Measurements from ENCODE around the gene LDHD.
A peak's percentile ranks its signal among the peaks of the same experiment; 100 is the strongest.
"Not testable (repeated sequence)": the region's sequence is repeated elsewhere in the genome, so short reads cannot be mapped to it uniquely, and the experiment has no call there.

The LDHD gene

GRCh38 chr16:75130150-75130771 is 13.7 kb upstream of the LDHD start:
- Histone ChIP-seq H3K4me1 (ENCODE audit: insufficient read depth, low read length) (no peaks in the 10 kb centered on the region), H3K27ac (ENCODE audit: low read depth, low read length) (no peak overlapping the region), H3K36me3 (ENCODE audit: insufficient read depth, low read length) (no peaks in the 10 kb centered on the region), H3K4me3 (ENCODE audit: low read depth in 1 of 2, low read length in 2 of 2) (no peak overlapping the region), H3K27me3 (ENCODE audit: control insufficient read depth in 1 of 2, insufficient read depth in 2 of 2, low read length in 2 of 2) (no peaks in the 10 kb centered on the region), H3K9ac (ENCODE audit: low read length) (no peak overlapping the region), H3K9me3 (ENCODE audit: low read length) (no peaks in the 10 kb centered on the region)

- not testable (repeated sequence) for H3K4me1 ChIP-seq (ENCODE audit: insufficient read depth, low read length); H3K4me3 ChIP-seq (ENCODE audit: low read depth in 1 of 2, low read length in 2 of 2); H3K9me3 ChIP-seq (ENCODE audit: low read length); H3K27me3 ChIP-seq (ENCODE audit: control insufficient read depth in 1 of 2, insufficient read depth in 2 of 2, low read length in 2 of 2); H3K27ac ChIP-seq (ENCODE audit: low read depth, low read length); H3K36me3 ChIP-seq (ENCODE audit: insufficient read depth, low read length); H3K9ac ChIP-seq (ENCODE audit: low read length)
These were observed 13.0 kb upstream of the LDHD start for GRCh38 chr16:75129421-75130149.

GRCh38 chr16:75127713-75128415 is 11.3 kb upstream of the LDHD start:
- no peaks in the 10 kb centered on the region for H3K27me3 ChIP-seq (ENCODE audit: control insufficient read depth in 1 of 2, insufficient read depth in 2 of 2, low read length in 2 of 2)
- H3K9me3 ChIP-seq (ENCODE audit: low read length), result no peaks in the 10 kb centered on the region
- no peak overlapping the region for H3K4me3 ChIP-seq (ENCODE audit: low read depth in 1 of 2, low read length in 2 of 2)
- H3K36me3 ChIP-seq (ENCODE audit: insufficient read depth, low read length), result no peaks in the 10 kb centered on the region
- H3K27ac ChIP-seq (ENCODE audit: low read depth, low read length), result no peak overlapping the region
- no peaks in the 10 kb centered on the region for H3K4me1 ChIP-seq (ENCODE audit: insufficient read depth, low read length)
- no peak overlapping the region for H3K9ac ChIP-seq (ENCODE audit: low read length)

GRCh38 chr16:75122609-75123008 is 6.0 kb upstream of the LDHD start:
- Histone ChIP-seq H3K9me3 (ENCODE audit: low read length) (peaks cover 5% of the 10 kb centered on the region), H3K36me3 (ENCODE audit: insufficient read depth, low read length) (no peaks in the 10 kb centered on the region), H3K4me1 (ENCODE audit: insufficient read depth, low read length) (no peaks in the 10 kb centered on the region), H3K4me3 (ENCODE audit: low read depth in 1 of 2, low read length in 2 of 2) (no peak overlapping the region), H3K27ac (ENCODE audit: low read depth, low read length) (no peak overlapping the region), H3K27me3 (ENCODE audit: control insufficient read depth in 1 of 2, insufficient read depth in 2 of 2, low read length in 2 of 2) (no peaks in the 10 kb centered on the region), H3K9ac (ENCODE audit: low read length) (no peak overlapping the region)

GRCh38 chr16:75121949-75122568 is 5.5 kb upstream of the LDHD start:
- no peak overlapping the region for H3K27ac ChIP-seq (ENCODE audit: low read depth, low read length)
- H3K9ac ChIP-seq (ENCODE audit: low read length), result no peak overlapping the region
- no peak overlapping the region for H3K4me3 ChIP-seq (ENCODE audit: low read depth in 1 of 2, low read length in 2 of 2)
- H3K36me3 ChIP-seq (ENCODE audit: insufficient read depth, low read length), result no peaks in the 10 kb centered on the region
- H3K4me1 ChIP-seq (ENCODE audit: insufficient read depth, low read length), result no peaks in the 10 kb centered on the region
- H3K27me3 ChIP-seq (ENCODE audit: control insufficient read depth in 1 of 2, insufficient read depth in 2 of 2, low read length in 2 of 2), result no peaks in the 10 kb centered on the region
- H3K9me3 ChIP-seq (ENCODE audit: low read length), result peaks cover 5% of the 10 kb centered on the region

GRCh38 chr16:75120253-75120652 is 3.7 kb upstream of the LDHD start:
- H3K4me1 ChIP-seq (ENCODE audit: insufficient read depth, low read length), result peaks cover 9% of the 10 kb centered on the region
- no peak overlapping the region for H3K27ac ChIP-seq (ENCODE audit: low read depth, low read length)
- no peaks in the 10 kb centered on the region for H3K27me3 ChIP-seq (ENCODE audit: control insufficient read depth in 1 of 2, insufficient read depth in 2 of 2, low read length in 2 of 2)
- H3K4me3 ChIP-seq (ENCODE audit: low read depth in 1 of 2, low read length in 2 of 2), result no peak overlapping the region
- H3K9ac ChIP-seq (ENCODE audit: low read length), result no peak overlapping the region
- no peaks in the 10 kb centered on the region for H3K36me3 ChIP-seq (ENCODE audit: insufficient read depth, low read length)
- H3K9me3 ChIP-seq (ENCODE audit: low read length), result peaks cover 5% of the 10 kb centered on the region

GRCh38 chr16:75118943-75119539 is 2.5 kb upstream of the LDHD start:
- Histone ChIP-seq H3K4me3 (ENCODE audit: low read depth in 1 of 2, low read length in 2 of 2) (no peak overlapping the region), H3K9ac (ENCODE audit: low read length) (no peak overlapping the region), H3K4me1 (ENCODE audit: insufficient read depth, low read length) (peaks cover 9% of the 10 kb centered on the region), H3K27me3 (ENCODE audit: control insufficient read depth in 1 of 2, insufficient read depth in 2 of 2, low read length in 2 of 2) (no peaks in the 10 kb centered on the region), H3K27ac (ENCODE audit: low read depth, low read length) (no peak overlapping the region), H3K36me3 (ENCODE audit: insufficient read depth, low read length) (no peaks in the 10 kb centered on the region), H3K9me3 (ENCODE audit: low read length) (peaks cover 5% of the 10 kb centered on the region)

GRCh38 chr16:75116911-75117245 is 298 bp upstream of the LDHD start:
- Histone ChIP-seq H3K4me1 (ENCODE audit: insufficient read depth, low read length) (peaks cover 11% of the 10 kb centered on the region), H3K36me3 (ENCODE audit: insufficient read depth, low read length) (no peaks in the 10 kb centered on the region), H3K27ac (ENCODE audit: low read depth, low read length) (no peak overlapping the region), H3K27me3 (ENCODE audit: control insufficient read depth in 1 of 2, insufficient read depth in 2 of 2, low read length in 2 of 2) (peaks cover 0 to 6% of the 10 kb centered on the region in 2 donors), H3K4me3 (ENCODE audit: low read depth in 1 of 2, low read length in 2 of 2) (peak overlapping the region in 1 of 2 donors; percentile 66), H3K9me3 (ENCODE audit: low read length) (peaks cover 2% of the 10 kb centered on the region), H3K9ac (ENCODE audit: low read length) (no peak overlapping the region)

GRCh38 chr16:75114946-75115825 is 1.4 kb downstream of the LDHD start:
- Histone ChIP-seq H3K27ac (ENCODE audit: low read depth, low read length) (no peak overlapping the region), H3K9me3 (ENCODE audit: low read length) (no peaks in the 10 kb centered on the region), H3K27me3 (ENCODE audit: control insufficient read depth in 1 of 2, insufficient read depth in 2 of 2, low read length in 2 of 2) (peaks cover 0 to 6% of the 10 kb centered on the region in 2 donors), H3K9ac (ENCODE audit: low read length) (no peak overlapping the region), H3K4me1 (ENCODE audit: insufficient read depth, low read length) (peaks cover 28% of the 10 kb centered on the region), H3K36me3 (ENCODE audit: insufficient read depth, low read length) (no peaks in the 10 kb centered on the region), H3K4me3 (ENCODE audit: low read depth in 1 of 2, low read length in 2 of 2) (no peak overlapping the region)

GRCh38 chr16:75114179-75114945 is 2.2 kb downstream of the LDHD start:
- H3K4me3 ChIP-seq (ENCODE audit: low read depth in 1 of 2, low read length in 2 of 2), result no peak overlapping the region
- H3K9me3 ChIP-seq (ENCODE audit: low read length), result no peaks in the 10 kb centered on the region
- no peak overlapping the region for H3K9ac ChIP-seq (ENCODE audit: low read length)
- peaks cover 36% of the 10 kb centered on the region for H3K4me1 ChIP-seq (ENCODE audit: insufficient read depth, low read length)
- no peaks in the 10 kb centered on the region for H3K36me3 ChIP-seq (ENCODE audit: insufficient read depth, low read length)
- no peak overlapping the region for H3K27ac ChIP-seq (ENCODE audit: low read depth, low read length)
- H3K27me3 ChIP-seq (ENCODE audit: control insufficient read depth in 1 of 2, insufficient read depth in 2 of 2, low read length in 2 of 2), result peaks cover 0 to 6% of the 10 kb centered on the region in 2 donors

Measured in muscle layer of colon (tissue), 2 donors.